GM23338 (cell line): ENCODE data around the gene EPHB1. TPM values are rescaled to one million over a fixed set of nuclear protein-coding genes. Genes with fewer than 3 reads are reported as not detected.
A peak's percentile ranks its signal among the peaks of the same experiment; 100 is the strongest.

ENCODE experiments used
- ATAC-seq: fragments of 200-7000 bp; cut with Tn5 transposase; 3 replicates; pipeline ENCODE4 v1.9.1; 2020
- DNase-seq: peaks from one replicate; pipeline ENCODE4 v3.0.0-alpha.2; 2015; ENCODE audit warnings: low spot score
- H2AFZ ChIP-seq: fragments of 200-600 bp; sonication (generic); 2 replicates; pipeline ENCODE4 v1.8.0; 2016; ENCODE audit warnings: antibody characterized with exemption, mild to moderate bottlenecking, moderate library complexity
- H3F3A ChIP-seq: fragments of 200-600 bp; sonication (generic); replicated peaks from 2 replicates; pipeline ENCODE4 v1.8.0; 2017; ENCODE audit warnings: antibody characterized with exemption, mixed run types, low read depth
- H3K27ac ChIP-seq: fragments of 200-600 bp; sonication (generic); 2 replicates; pipeline ENCODE4 v1.6.1; 2016; ENCODE audit warnings: low read depth
- H3K27me3 ChIP-seq: fragments of 200-600 bp; sonication (generic); 2 replicates; pipeline ENCODE4 v1.8.0; 2016; ENCODE audit warnings: mild to moderate bottlenecking, mixed run types, moderate library complexity; ENCODE audit not compliant: insufficient read depth
- H3K36me3 ChIP-seq: fragments of 200-600 bp; sonication (generic); 2 replicates; pipeline ENCODE4 v1.8.0; 2016; ENCODE audit warnings: mild to moderate bottlenecking; ENCODE audit not compliant: insufficient read depth
- H3K4me1 ChIP-seq: fragments of 200-600 bp; sonication (generic); 2 replicates; pipeline ENCODE4 v1.8.0; 2016; ENCODE audit warnings: mild to moderate bottlenecking, moderate library complexity; ENCODE audit not compliant: insufficient read depth
- H3K4me2 ChIP-seq: fragments of 200-600 bp; sonication (generic); 2 replicates; pipeline ENCODE4 v1.7.1; 2017; ENCODE audit warnings: mixed run types
- H3K4me3 ChIP-seq: fragments of 200-600 bp; sonication (generic); 2 replicates; pipeline ENCODE4 v1.6.1; 2016; ENCODE audit warnings: mixed run types
- H3K79me2 ChIP-seq: fragments of 200-600 bp; sonication (generic); replicated peaks from 2 replicates; pipeline ENCODE4 v1.8.0; 2017; ENCODE audit warnings: mild to moderate bottlenecking; ENCODE audit not compliant: insufficient read depth
- H3K9me2 ChIP-seq: fragments of 200-600 bp; sonication (generic); 2 replicates; pipeline ENCODE4 v1.8.0; 2017; ENCODE audit not compliant: insufficient read depth
- H4K20me1 ChIP-seq: fragments of 200-600 bp; sonication (generic); replicated peaks from 2 replicates; pipeline ENCODE4 v1.8.0; 2017; ENCODE audit warnings: mild to moderate bottlenecking; ENCODE audit not compliant: insufficient read depth
- H3K27ac Mint-ChIP-seq: 2 replicates; pipeline ENCODE4 v1.8.0; 2020; ENCODE audit warnings: inconsistent platforms, mild to moderate bottlenecking, moderate library complexity, mixed read lengths
- H3K27me3 Mint-ChIP-seq: 3 replicates; pipeline ENCODE4 v1.8.0; 2022; ENCODE audit warnings: low read depth, mild to moderate bottlenecking, moderate library complexity, mixed read lengths, inconsistent platforms; ENCODE audit not compliant: insufficient read depth, poor library complexity
- H3K36me3 Mint-ChIP-seq: 3 replicates; pipeline ENCODE4 v1.8.0; 2021; ENCODE audit warnings: low read depth, mild to moderate bottlenecking, inconsistent platforms, moderate library complexity, mixed read lengths
- H3K4me1 Mint-ChIP-seq: 3 replicates; pipeline ENCODE4 v1.8.0; 2020; ENCODE audit warnings: mild to moderate bottlenecking, inconsistent platforms, mixed read lengths
- H3K4me3 Mint-ChIP-seq: 3 replicates; pipeline ENCODE4 v1.8.0; 2021; ENCODE audit warnings: moderate library complexity, mild to moderate bottlenecking, inconsistent platforms, mixed read lengths
- H3K9me3 Mint-ChIP-seq: 3 replicates; pipeline ENCODE4 v1.8.0; 2020; ENCODE audit warnings: moderate library complexity, mild to moderate bottlenecking, inconsistent platforms, mixed read lengths
- CREB1 ChIP-seq: fragments of 250-450 bp; sonication (Bioruptor Pico); IDR thresholded peaks from 2 replicates; pipeline ENCODE4 v1.5.0; 2020; ENCODE audit warnings: low read depth, mild to moderate bottlenecking, moderate library complexity
- CTCF ChIP-seq, 2 experiments: fragments of 200-600 bp in 1 of 2; sonication (generic) in 1 of 2; conservative IDR thresholded peaks; 2 replicates each; pipeline versions ENCODE4 v1.5.1 to v1.6.1; 2016 to 2017; ENCODE audit warnings: antibody characterized with exemption in 2 of 2, low read depth in 2 of 2, mild to moderate bottlenecking in 2 of 2, moderate library complexity in 1 of 2
- EZH2phosphoT487 ChIP-seq: fragments of 200-600 bp; sonication (generic); IDR thresholded peaks from one replicate; pipeline ENCODE4 v1.8.1; 2018; ENCODE audit warnings: antibody characterized with exemption; ENCODE audit not compliant: unreplicated experiment
- JUNB ChIP-seq: IDR thresholded peaks from one replicate; pipeline ENCODE4 v1.6.1; 2016; ENCODE audit warnings: antibody characterized with exemption; ENCODE audit not compliant: unreplicated experiment
- POLR2AphosphoS5 ChIP-seq: IDR thresholded peaks from 2 replicates; pipeline ENCODE4 v1.6.1; 2016; ENCODE audit warnings: antibody characterized with exemption, low read depth
- ZNF331 ChIP-seq: fragments of 250-450 bp; sonication (Bioruptor Pico); IDR thresholded peaks from 2 replicates; pipeline ENCODE4 v1.5.0; 2020; ENCODE audit warnings: low read depth, mild to moderate bottlenecking, moderate library complexity
- ZNF462 ChIP-seq: fragments of 250-450 bp; sonication (Bioruptor Pico); IDR thresholded peaks from 2 replicates; pipeline ENCODE4 v1.5.0; 2020; ENCODE audit warnings: mild to moderate bottlenecking, moderate library complexity
- polyA plus RNA-seq: library from polyadenylated mRNA; unstranded; fragments of >200 nt; fragmentation: Nextera tagmentation; extraction: Ambion mirVana; gene quantifications from 2 replicates; pipeline ENCODE4 v1.2.1, GENCODE V29; 2016
- total RNA-seq: library from RNA; depleted of rRNA; stranded (reverse); fragments of >200 nt; shearing (Covaris generic); gene quantifications from 2 replicates; pipeline ENCODE4 v1.2.3, GENCODE V29; 2014
- TF ChIP-seq, protein P1 (sequence below): IDR thresholded peaks from 2 replicates; pipeline ENCODE4 v1.6.1; 2016; ENCODE audit warnings: antibody characterized with exemption
- TF ChIP-seq, protein P2 (sequence below): IDR thresholded peaks from one replicate; pipeline ENCODE4 v1.6.1; 2018; ENCODE audit warnings: antibody characterized with exemption; ENCODE audit not compliant: unreplicated experiment

Gene EPHB1
- total and polyA plus RNA-seq, 2 experiments from 2014 or later: 2.7 to 5.2 TPM

DNA sequence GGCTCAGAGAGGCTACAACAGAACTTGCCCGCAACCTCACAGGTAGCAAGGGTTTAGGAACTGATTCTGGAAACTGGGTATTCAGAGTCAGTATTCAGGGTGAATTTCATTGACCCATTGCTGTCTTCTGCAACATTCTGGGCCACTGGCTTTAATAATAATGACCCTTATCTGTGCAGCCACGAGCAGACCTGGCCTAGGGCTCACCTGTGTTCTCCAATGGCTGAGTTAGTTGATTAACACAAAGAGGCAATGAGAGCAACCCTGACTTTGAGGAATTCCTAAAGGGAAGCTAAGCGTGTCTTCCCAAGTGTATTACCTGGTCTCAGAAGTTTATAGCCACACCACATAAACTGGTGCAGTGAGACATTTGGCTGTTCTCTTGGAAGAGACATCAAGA, 289.9 kb downstream of the EPHB1 start (continued):
- TF ChIP-seq ZNF462 (no peak), ZNF331 (CRISPR knock-in tag) (no peak)

- Histone ChIP-seq H3K4me2 (no peak overlapping the region), H2AFZ (no peak overlapping the region), H3K4me1 (no peaks in the 10 kb centered on the region), H3K36me3 (no peaks in the 10 kb centered on the region), H3F3A (no peaks in the 10 kb centered on the region), H3K27me3 (no peaks in the 10 kb centered on the region), H3K27ac (no peak overlapping the region), H4K20me1 (no peaks in the 10 kb centered on the region), H3K4me3 (no peak overlapping the region), H3K79me2 (no peaks in the 10 kb centered on the region), H3K9me2 (no peaks in the 10 kb centered on the region)
- Mint-ChIP-seq H3K27ac (peak overlapping the region; percentile 24; the same call in 1 of the 2 replicates), H3K4me3 (no peak overlapping the region), H3K27me3 (peaks cover 4% of the 10 kb centered on the region), H3K9me3 (no peaks in the 10 kb centered on the region), H3K36me3 (no peaks in the 10 kb centered on the region), H3K4me1 (peaks cover 19% of the 10 kb centered on the region; the same call in 2 of the 3 replicates)
- no peak for TF ChIP-seq ZNF331 (CRISPR knock-in tag)
- TF ChIP-seq POLR2AphosphoS5: no peak
- TF ChIP-seq, protein P1, sequence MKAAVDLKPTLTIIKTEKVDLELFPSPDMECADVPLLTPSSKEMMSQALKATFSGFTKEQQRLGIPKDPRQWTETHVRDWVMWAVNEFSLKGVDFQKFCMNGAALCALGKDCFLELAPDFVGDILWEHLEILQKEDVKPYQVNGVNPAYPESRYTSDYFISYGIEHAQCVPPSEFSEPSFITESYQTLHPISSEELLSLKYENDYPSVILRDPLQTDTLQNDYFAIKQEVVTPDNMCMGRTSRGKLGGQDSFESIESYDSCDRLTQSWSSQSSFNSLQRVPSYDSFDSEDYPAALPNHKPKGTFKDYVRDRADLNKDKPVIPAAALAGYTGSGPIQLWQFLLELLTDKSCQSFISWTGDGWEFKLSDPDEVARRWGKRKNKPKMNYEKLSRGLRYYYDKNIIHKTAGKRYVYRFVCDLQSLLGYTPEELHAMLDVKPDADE: no peak
- TF ChIP-seq, protein P2, sequence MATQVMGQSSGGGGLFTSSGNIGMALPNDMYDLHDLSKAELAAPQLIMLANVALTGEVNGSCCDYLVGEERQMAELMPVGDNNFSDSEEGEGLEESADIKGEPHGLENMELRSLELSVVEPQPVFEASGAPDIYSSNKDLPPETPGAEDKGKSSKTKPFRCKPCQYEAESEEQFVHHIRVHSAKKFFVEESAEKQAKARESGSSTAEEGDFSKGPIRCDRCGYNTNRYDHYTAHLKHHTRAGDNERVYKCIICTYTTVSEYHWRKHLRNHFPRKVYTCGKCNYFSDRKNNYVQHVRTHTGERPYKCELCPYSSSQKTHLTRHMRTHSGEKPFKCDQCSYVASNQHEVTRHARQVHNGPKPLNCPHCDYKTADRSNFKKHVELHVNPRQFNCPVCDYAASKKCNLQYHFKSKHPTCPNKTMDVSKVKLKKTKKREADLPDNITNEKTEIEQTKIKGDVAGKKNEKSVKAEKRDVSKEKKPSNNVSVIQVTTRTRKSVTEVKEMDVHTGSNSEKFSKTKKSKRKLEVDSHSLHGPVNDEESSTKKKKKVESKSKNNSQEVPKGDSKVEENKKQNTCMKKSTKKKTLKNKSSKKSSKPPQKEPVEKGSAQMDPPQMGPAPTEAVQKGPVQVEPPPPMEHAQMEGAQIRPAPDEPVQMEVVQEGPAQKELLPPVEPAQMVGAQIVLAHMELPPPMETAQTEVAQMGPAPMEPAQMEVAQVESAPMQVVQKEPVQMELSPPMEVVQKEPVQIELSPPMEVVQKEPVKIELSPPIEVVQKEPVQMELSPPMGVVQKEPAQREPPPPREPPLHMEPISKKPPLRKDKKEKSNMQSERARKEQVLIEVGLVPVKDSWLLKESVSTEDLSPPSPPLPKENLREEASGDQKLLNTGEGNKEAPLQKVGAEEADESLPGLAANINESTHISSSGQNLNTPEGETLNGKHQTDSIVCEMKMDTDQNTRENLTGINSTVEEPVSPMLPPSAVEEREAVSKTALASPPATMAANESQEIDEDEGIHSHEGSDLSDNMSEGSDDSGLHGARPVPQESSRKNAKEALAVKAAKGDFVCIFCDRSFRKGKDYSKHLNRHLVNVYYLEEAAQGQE: no peak
- TF ChIP-seq CREB1 (CRISPR knock-in tag): no peak
- no peak for TF ChIP-seq EZH2phosphoT487
- no peak for TF ChIP-seq CTCF (conservative IDR thresholded peaks at IDR 0.05; ENCODE audit: low read depth in 2 of 2)
- no peak for TF ChIP-seq JUNB
- DNase-seq (no peak), ATAC-seq (no peak)
These were observed 290.8 kb downstream of the EPHB1 start for GRCh38 chr3:135085652-135086436.
